Chondrocyte (in vitro differentiated cells): ENCODE measurements around the gene ZC3H15. TPM values are rescaled to one million over a fixed set of nuclear protein-coding genes. Genes with fewer than 3 reads are reported as not detected.
A peak's percentile ranks its signal among the peaks of the same experiment; 100 is the strongest.
"Not testable (repeated sequence)": the region's sequence is repeated elsewhere in the genome, so short reads cannot be mapped to it uniquely, and the experiment has no call there.

ENCODE experiments used
- DNase-seq: peaks from one replicate; pipeline ENCODE4 v3.0.0; 2021; ENCODE audit warnings: mixed read lengths, low spot score
- H3K27ac Mint-ChIP-seq: one replicate; pipeline ENCODE4 v1.8.0; 2021; ENCODE audit warnings: mild to moderate bottlenecking, moderate library complexity, mixed read lengths; ENCODE audit not compliant: unreplicated experiment
- H3K27me3 Mint-ChIP-seq: 2 replicates; pipeline ENCODE4 v1.8.0; 2021; ENCODE audit warnings: low read depth, mixed read lengths
- H3K36me3 Mint-ChIP-seq: 2 replicates; pipeline ENCODE4 v1.8.0; 2021; ENCODE audit warnings: low read depth, mixed read lengths
- H3K4me1 Mint-ChIP-seq: 2 replicates; pipeline ENCODE4 v1.8.0; 2021; ENCODE audit warnings: low read depth, mild to moderate bottlenecking, mixed read lengths
- H3K4me3 Mint-ChIP-seq: one replicate; pipeline ENCODE4 v1.8.0; 2021; ENCODE audit warnings: mild to moderate bottlenecking, moderate library complexity, mixed read lengths; ENCODE audit not compliant: unreplicated experiment
- H3K9me3 Mint-ChIP-seq: 2 replicates; pipeline ENCODE4 v1.8.0; 2021; ENCODE audit warnings: low read depth, mixed read lengths
- total RNA-seq: library from RNA; stranded (reverse); gene quantifications from 3 replicates; pipeline ENCODE4 v1.2.1, GENCODE V29; 2021
- TF ChIP-seq, protein P1 (sequence below): fragments of 200-600 bp; sonication (generic); IDR thresholded peaks from 2 replicates; pipeline ENCODE4 v1.5.0; 2021; ENCODE audit warnings: antibody characterized with exemption, mild to moderate bottlenecking, moderate library complexity

ZC3H15 gene
- total RNA-seq, 1 donor from 2014 or later = 46.4 TPM

DNA sequence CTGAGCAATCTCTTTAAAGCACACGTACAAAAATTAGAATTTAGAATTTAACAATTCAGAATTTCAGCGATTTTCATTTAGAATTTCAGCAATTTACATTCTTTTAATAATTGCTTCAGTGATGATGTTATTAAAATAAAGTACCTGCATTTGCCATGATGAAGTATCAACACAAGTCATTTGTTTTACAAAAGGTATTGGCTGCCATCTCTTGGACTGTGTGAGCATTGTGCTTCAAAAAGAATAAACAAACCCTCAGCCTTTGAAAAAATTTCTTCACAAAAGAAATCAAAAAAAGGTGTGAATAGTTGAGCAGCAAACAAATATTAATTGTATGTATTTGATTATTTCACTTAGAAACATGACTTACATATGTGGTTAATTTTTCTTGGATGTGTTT, 27.1 kb upstream of the ZC3H15 start:
- H3K4me1 Mint-ChIP-seq = no peaks in the 10 kb centered on the region
- H3K36me3 Mint-ChIP-seq = peaks cover 2% of the 10 kb centered on the region
- H3K27me3 Mint-ChIP-seq = no peaks in the 10 kb centered on the region
- H3K27ac Mint-ChIP-seq = no peak overlapping the region
- H3K4me3 Mint-ChIP-seq = no peak overlapping the region
- TF ChIP-seq, protein P1, sequence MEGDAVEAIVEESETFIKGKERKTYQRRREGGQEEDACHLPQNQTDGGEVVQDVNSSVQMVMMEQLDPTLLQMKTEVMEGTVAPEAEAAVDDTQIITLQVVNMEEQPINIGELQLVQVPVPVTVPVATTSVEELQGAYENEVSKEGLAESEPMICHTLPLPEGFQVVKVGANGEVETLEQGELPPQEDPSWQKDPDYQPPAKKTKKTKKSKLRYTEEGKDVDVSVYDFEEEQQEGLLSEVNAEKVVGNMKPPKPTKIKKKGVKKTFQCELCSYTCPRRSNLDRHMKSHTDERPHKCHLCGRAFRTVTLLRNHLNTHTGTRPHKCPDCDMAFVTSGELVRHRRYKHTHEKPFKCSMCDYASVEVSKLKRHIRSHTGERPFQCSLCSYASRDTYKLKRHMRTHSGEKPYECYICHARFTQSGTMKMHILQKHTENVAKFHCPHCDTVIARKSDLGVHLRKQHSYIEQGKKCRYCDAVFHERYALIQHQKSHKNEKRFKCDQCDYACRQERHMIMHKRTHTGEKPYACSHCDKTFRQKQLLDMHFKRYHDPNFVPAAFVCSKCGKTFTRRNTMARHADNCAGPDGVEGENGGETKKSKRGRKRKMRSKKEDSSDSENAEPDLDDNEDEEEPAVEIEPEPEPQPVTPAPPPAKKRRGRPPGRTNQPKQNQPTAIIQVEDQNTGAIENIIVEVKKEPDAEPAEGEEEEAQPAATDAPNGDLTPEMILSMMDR = peak; percentile 73
- DNase-seq = no peak
- H3K9me3 Mint-ChIP-seq = no peaks in the 10 kb centered on the region

DNA sequence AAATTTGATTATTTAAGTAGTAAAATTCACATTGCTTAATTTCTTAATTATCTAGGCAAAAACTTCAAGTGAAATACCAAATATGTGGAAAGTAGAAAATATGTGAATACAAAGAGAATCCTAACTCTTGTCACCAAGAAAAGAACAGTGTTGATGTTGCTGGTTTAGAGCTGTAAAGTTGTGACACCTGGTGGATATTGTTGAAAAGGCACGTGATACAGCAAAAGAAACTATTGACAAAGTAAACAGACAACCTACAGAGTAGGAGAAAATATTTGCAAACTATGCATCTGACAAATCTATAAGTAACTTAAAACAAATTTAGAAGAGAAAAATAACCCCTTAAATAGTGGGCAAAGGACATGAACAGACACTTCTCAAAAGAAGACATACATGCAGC, 25.6 kb upstream of the ZC3H15 start:
- H3K9me3 Mint-ChIP-seq = no peaks in the 10 kb centered on the region
- DNase-seq = no peak

DNA sequence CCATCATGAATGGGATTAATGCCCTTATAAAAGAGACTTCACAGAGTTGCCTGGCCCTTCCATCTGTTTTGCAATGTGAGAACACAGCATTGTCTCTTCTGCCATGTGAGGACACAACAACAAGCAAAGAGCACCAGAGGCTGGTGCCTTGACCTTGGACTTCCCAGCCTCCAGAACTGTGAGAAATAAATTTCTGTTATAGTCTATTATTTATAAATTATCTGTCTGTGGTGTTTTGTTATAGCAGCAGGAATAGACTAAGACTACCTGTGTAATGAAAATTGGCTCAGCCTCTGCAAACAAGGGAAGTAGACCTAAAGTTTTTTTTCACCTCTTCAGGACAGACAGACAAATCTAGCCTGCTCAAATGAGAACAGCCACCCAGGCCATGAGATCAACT, 19.3 kb upstream of the ZC3H15 start:
- no peak overlapping the region for H3K27ac Mint-ChIP-seq
- peaks cover 12% of the 10 kb centered on the region for H3K9me3 Mint-ChIP-seq
- H3K4me3 Mint-ChIP-seq = no peak overlapping the region
- no peaks in the 10 kb centered on the region for H3K27me3 Mint-ChIP-seq
- TF ChIP-seq, protein P1 = no peak
- no peaks in the 10 kb centered on the region for H3K4me1 Mint-ChIP-seq
- DNase-seq = no peak
- no peaks in the 10 kb centered on the region for H3K36me3 Mint-ChIP-seq

More for the DNA sequence above, 25.6 kb upstream of the ZC3H15 start:
- TF ChIP-seq, protein P1 = peak; percentile 76
- Mint-ChIP-seq H3K27ac (no peak overlapping the region), H3K4me3 (no peak overlapping the region), H3K36me3 (no peaks in the 10 kb centered on the region), H3K27me3 (no peaks in the 10 kb centered on the region), H3K4me1 (no peaks in the 10 kb centered on the region)

DNA sequence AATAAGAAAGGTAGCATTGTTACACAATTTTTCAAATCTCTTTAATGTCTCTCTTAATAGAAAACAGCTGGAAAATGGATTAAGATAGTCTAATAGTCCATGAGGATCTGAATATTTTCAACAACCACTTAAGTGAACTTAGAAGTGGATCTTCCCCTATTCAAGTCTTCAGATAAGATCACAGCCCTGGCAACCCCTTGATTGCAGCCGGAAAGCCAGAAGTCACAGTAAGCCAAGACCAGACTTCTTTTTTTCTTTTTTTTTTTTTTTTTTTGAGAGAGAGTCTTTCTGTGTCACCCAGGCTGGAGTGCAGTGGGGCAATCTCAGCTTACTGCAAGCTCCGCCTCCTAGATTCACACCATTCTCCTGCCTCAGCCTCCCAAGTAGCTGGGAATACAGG, 18.6 kb upstream of the ZC3H15 start:
- H3K4me3 Mint-ChIP-seq = no peak overlapping the region
- H3K36me3 Mint-ChIP-seq = no peaks in the 10 kb centered on the region
- no peaks in the 10 kb centered on the region for H3K27me3 Mint-ChIP-seq
- peaks cover 12% of the 10 kb centered on the region for H3K9me3 Mint-ChIP-seq
- H3K27ac Mint-ChIP-seq = no peak overlapping the region
- H3K4me1 Mint-ChIP-seq = no peaks in the 10 kb centered on the region
- TF ChIP-seq, protein P1 = no peak
- no peak for DNase-seq

DNA sequence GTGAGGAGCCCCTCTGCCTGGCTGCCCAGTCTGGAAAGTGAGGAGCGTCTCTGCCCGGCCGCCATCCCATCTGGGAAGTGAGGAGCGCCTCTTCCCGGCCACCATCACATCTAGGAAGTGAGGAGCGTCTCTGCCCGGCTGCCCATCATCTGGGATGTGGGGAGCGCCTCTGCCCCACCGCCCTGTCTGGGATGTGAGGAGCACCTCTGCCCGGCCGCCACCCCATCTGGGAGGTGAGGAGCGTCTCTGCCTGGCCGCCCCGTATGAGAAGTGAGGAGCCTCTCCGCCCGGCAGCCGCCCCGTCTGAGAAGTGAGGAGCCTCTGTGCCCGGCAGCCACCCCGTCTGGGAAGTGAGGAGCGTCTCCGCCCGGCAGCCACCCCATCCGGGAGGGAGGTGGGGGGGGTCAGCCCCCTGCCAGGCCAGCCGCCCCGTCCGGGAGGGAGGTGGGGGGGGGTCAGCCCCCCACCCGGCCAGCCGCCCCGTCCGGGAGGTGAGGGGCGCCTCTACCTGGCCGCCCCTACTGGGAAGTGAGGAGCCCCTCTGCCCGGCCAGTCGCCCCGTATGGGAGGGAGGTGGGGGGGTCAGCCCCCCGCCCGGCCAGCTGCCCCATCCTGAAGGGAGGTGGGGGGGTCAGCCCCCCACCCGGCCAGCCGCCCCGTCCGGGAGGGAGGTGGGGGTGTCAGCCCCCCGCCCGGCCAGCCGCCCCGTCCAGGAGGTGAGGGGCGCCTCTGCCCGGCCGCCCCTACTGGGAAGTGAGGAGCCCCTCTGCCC, 13.2 kb upstream of the ZC3H15 start:
- H3K4me1 Mint-ChIP-seq, H3K27me3 Mint-ChIP-seq, H3K36me3 Mint-ChIP-seq, DNase-seq, H3K27ac Mint-ChIP-seq, H3K4me3 Mint-ChIP-seq: not testable (repeated sequence)
- peaks cover 12% of the 10 kb centered on the region for H3K9me3 Mint-ChIP-seq

DNA sequence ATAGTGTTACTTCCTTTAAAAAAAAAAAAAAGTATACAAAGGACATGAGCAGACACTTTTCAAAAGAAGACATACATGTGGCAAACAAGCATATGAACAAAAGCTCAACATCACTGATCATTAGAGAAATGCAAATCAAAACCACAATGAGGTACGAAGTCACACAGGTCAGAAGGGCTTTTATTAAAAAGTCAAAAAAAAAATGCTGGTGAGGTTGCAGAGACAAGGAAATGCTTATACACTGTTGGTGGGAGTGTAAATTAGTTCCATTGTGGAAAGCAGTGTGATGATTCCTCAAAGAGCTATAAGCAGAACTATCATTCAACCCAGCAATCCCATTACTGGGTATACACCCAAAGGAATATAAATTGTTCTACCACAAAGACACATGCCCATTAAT, 11.8 kb upstream of the ZC3H15 start:
- peaks cover 13% of the 10 kb centered on the region for H3K9me3 Mint-ChIP-seq
- not testable (repeated sequence) for H3K27ac Mint-ChIP-seq, H3K4me3 Mint-ChIP-seq, DNase-seq, H3K36me3 Mint-ChIP-seq, H3K4me1 Mint-ChIP-seq, H3K27me3 Mint-ChIP-seq
